ENCODE data around the gene LSAMP.
A peak's percentile ranks its signal among the peaks of the same experiment; 100 is the strongest.

The LSAMP gene

GRCh38 chr3:115916866-115917265 is 528.4 kb downstream of the LSAMP start:
- H3K27me3 ChIP-seq (ENCODE audit: insufficient read depth, low read length, poor library complexity) = no peaks in the 10 kb centered on the region
- no peaks in the 10 kb centered on the region for H3K4me1 ChIP-seq (ENCODE audit: insufficient read depth, low read length)
- no peaks in the 10 kb centered on the region for H3K36me3 ChIP-seq (ENCODE audit: insufficient read depth, low read length)
- H3K4me2 ChIP-seq (ENCODE audit: insufficient read depth, low read length) = no peak overlapping the region
- no peaks in the 10 kb centered on the region for H4K20me1 ChIP-seq (ENCODE audit: insufficient read depth, low read length)
- H3K79me2 ChIP-seq (ENCODE audit: insufficient read depth, low read length) = no peaks in the 10 kb centered on the region
- H3K27ac ChIP-seq (ENCODE audit: low read length) = no peak overlapping the region
- no peaks in the 10 kb centered on the region for H3K9me3 ChIP-seq (ENCODE audit: insufficient read depth, low read length, severe bottlenecking)
- H3K9ac ChIP-seq (ENCODE audit: low read depth, low read length) = no peak overlapping the region
- no peak overlapping the region for H3K4me3 ChIP-seq (ENCODE audit: low read depth in 1 of 2, low read length in 2 of 2)
- H2AFZ ChIP-seq (ENCODE audit: low read depth, low read length) = no peak overlapping the region
- TF ChIP-seq, protein P1, sequence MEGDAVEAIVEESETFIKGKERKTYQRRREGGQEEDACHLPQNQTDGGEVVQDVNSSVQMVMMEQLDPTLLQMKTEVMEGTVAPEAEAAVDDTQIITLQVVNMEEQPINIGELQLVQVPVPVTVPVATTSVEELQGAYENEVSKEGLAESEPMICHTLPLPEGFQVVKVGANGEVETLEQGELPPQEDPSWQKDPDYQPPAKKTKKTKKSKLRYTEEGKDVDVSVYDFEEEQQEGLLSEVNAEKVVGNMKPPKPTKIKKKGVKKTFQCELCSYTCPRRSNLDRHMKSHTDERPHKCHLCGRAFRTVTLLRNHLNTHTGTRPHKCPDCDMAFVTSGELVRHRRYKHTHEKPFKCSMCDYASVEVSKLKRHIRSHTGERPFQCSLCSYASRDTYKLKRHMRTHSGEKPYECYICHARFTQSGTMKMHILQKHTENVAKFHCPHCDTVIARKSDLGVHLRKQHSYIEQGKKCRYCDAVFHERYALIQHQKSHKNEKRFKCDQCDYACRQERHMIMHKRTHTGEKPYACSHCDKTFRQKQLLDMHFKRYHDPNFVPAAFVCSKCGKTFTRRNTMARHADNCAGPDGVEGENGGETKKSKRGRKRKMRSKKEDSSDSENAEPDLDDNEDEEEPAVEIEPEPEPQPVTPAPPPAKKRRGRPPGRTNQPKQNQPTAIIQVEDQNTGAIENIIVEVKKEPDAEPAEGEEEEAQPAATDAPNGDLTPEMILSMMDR (IDR thresholded peaks at IDR 0.05; ENCODE audit: borderline replicate concordance, extremely low read depth, low read length, poor library complexity, severe bottlenecking) = no peak
- no peak for TF ChIP-seq EZH2 (IDR thresholded peaks at IDR 0.05; ENCODE audit: borderline replicate concordance, low read depth, low read length, severe bottlenecking)
- ATAC-seq (ENCODE audit: insufficient read depth, low read depth) (no peak), DNase-seq (no peak)

- DNase-seq (no peak), ATAC-seq (ENCODE audit: insufficient read depth, low read depth) (no peak)
- Histone ChIP-seq H3K4me1 (ENCODE audit: insufficient read depth, low read length) (no peaks in the 10 kb centered on the region), H4K20me1 (ENCODE audit: insufficient read depth, low read length) (no peaks in the 10 kb centered on the region), H3K9me3 (ENCODE audit: insufficient read depth, low read length, severe bottlenecking) (no peaks in the 10 kb centered on the region), H3K4me3 (ENCODE audit: low read depth in 1 of 2, low read length in 2 of 2) (no peak overlapping the region), H3K9ac (ENCODE audit: low read depth, low read length) (no peak overlapping the region), H3K79me2 (ENCODE audit: insufficient read depth, low read length) (no peaks in the 10 kb centered on the region), H3K36me3 (ENCODE audit: insufficient read depth, low read length) (no peaks in the 10 kb centered on the region), H2AFZ (ENCODE audit: low read depth, low read length) (no peak overlapping the region), H3K4me2 (ENCODE audit: insufficient read depth, low read length) (no peak overlapping the region), H3K27ac (ENCODE audit: low read length) (no peak overlapping the region), H3K27me3 (ENCODE audit: insufficient read depth, low read length, poor library complexity) (no peaks in the 10 kb centered on the region)
- TF ChIP-seq, protein P1 (IDR thresholded peaks at IDR 0.05; ENCODE audit: borderline replicate concordance, extremely low read depth, low read length, poor library complexity, severe bottlenecking) = no peak
- no peak for TF ChIP-seq EZH2 (IDR thresholded peaks at IDR 0.05; ENCODE audit: borderline replicate concordance, low read depth, low read length, severe bottlenecking)
Observed at GRCh38 chr3:115915061-115915460, 530.2 kb downstream of the LSAMP start.

DNA sequence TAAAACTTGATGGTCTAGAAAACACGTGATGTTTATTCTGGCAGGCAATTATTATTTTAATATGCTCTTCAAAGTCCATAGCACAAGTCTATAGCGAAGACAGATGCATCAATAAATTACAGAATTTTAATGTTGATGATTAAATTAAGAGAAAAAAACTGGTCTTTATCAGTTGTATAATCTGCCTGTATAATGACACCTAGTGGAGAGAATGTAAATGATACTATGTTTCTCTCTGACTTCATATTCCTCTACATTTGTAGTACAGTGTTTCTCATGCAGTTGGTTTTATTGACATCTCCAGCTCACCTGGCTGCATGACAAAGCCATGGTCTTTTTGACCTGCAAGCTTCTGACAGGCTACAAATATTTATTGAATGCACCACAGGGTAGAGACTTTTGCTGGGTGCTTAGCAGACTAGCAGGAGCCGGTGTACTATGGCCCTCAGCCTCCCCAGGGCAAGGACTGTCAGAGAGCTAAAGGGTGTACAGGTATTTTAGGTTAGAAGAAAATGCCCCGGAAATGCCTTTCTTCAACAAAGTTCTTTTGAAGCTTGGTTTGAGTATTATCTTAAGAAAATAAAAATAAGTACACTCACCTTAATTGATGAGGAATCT is 532.1 kb downstream of the LSAMP start:
- no peak overlapping the region for H3K27ac ChIP-seq (ENCODE audit: low read length)
- no peaks in the 10 kb centered on the region for H3K9me3 ChIP-seq (ENCODE audit: insufficient read depth, low read length, severe bottlenecking)
- H3K4me2 ChIP-seq (ENCODE audit: insufficient read depth, low read length) = no peak overlapping the region
- H3K4me3 ChIP-seq (ENCODE audit: low read depth in 1 of 2, low read length in 2 of 2) = no peak overlapping the region
- no peak overlapping the region for H2AFZ ChIP-seq (ENCODE audit: low read depth, low read length)
- TF ChIP-seq, protein P1 (IDR thresholded peaks at IDR 0.05; ENCODE audit: borderline replicate concordance, extremely low read depth, low read length, poor library complexity, severe bottlenecking) = peak; percentile 43
- TF ChIP-seq EZH2 (IDR thresholded peaks at IDR 0.05; ENCODE audit: borderline replicate concordance, low read depth, low read length, severe bottlenecking) = no peak
- ATAC-seq (ENCODE audit: insufficient read depth, low read depth) (no peak), DNase-seq (no peak)
- no peaks in the 10 kb centered on the region for H3K4me1 ChIP-seq (ENCODE audit: insufficient read depth, low read length)
- no peak overlapping the region for H3K9ac ChIP-seq (ENCODE audit: low read depth, low read length)
- no peaks in the 10 kb centered on the region for H4K20me1 ChIP-seq (ENCODE audit: insufficient read depth, low read length)
- H3K36me3 ChIP-seq (ENCODE audit: insufficient read depth, low read length) = no peaks in the 10 kb centered on the region
- H3K79me2 ChIP-seq (ENCODE audit: insufficient read depth, low read length) = no peaks in the 10 kb centered on the region
- H3K27me3 ChIP-seq (ENCODE audit: insufficient read depth, low read length, poor library complexity) = no peaks in the 10 kb centered on the region

Measured in DND-41 (cell line).